A549 (cell line): ENCODE results near the gene INHBE.
"Not testable (repeated sequence)": the region's sequence is repeated elsewhere in the genome, so short reads cannot be mapped to it uniquely, and the experiment has no call there.

Source experiments
- CTCF ChIP-seq: fragments of >200 bp; sonication (Bioruptor Twin); formaldehyde crosslinking; IDR thresholded peaks from 3 replicates; pipeline ENCODE4 v1.5.1; 2016
- HDAC2 ChIP-seq: fragments of 200-600 bp; sonication (generic); IDR thresholded peaks from 2 replicates; pipeline ENCODE4 v1.6.1; 2016
- JUN ChIP-seq, 2 experiments: fragments of >200 bp; sonication (Bioruptor Twin); formaldehyde crosslinking; IDR thresholded peaks; 2 replicates in 1 of 2; 3 replicates in 1 of 2; pipeline ENCODE4 v1.6.1; 2016 to 2017
- KDM5A ChIP-seq: fragments of 200-600 bp; sonication (generic); IDR thresholded peaks from 2 replicates; pipeline ENCODE4 v1.6.1; 2016; ENCODE audit warnings: antibody characterized with exemption, mild to moderate bottlenecking
- POLR2A ChIP-seq: IDR thresholded peaks from 2 replicates; pipeline ENCODE4 v1.6.1; 2012; ENCODE audit warnings: mild to moderate bottlenecking, low read length
- RAD21 ChIP-seq, 2 experiments: fragments of >200 bp in 1 of 2; sonication (Bioruptor Twin) in 1 of 2; formaldehyde crosslinking in 1 of 2; IDR thresholded peaks in 1 of 2; conservative IDR thresholded peaks in 1 of 2; 2 replicates in 1 of 2; 3 replicates in 1 of 2; pipeline ENCODE4 v1.6.1; 2012 to 2018; ENCODE audit warnings: inconsistent platforms in 1 of 2
- RFX5 ChIP-seq: fragments of 450-650 bp; IDR thresholded peaks from 2 replicates; pipeline ENCODE4 v1.7.1; 2014; ENCODE audit warnings: antibody characterized with exemption, mild to moderate bottlenecking, moderate library complexity

- TF ChIP-seq CTCF; JUN (IDR thresholded peaks at IDR 0.05); RAD21 (conservative IDR thresholded peaks at IDR 0.05 in 1 of 2, IDR thresholded peaks at IDR 0.05 in 1 of 2); RFX5; POLR2A; HDAC2; KDM5A: not testable (repeated sequence)
Measured at GRCh38 chr12:57441393-57441792, 13.7 kb upstream of the INHBE start.
